HepG2 (cell line): ENCODE results near the gene SLC7A8. TPM values are rescaled to one million over a fixed set of nuclear protein-coding genes. Genes with fewer than 3 reads are reported as not detected.

ENCODE experiments used
- CBX2 ChIP-seq, 2 experiments: fragments of 200-600 bp in 1 of 2; sonication (generic); formaldehyde crosslinking in 1 of 2; IDR thresholded peaks; 2 replicates each; pipeline versions ENCODE4 v1.7.0 to v1.8.1; 2018 to 2022; ENCODE audit warnings: low read depth in 2 of 2, low read length in 1 of 2, mild to moderate bottlenecking in 1 of 2, missing genetic modification reagents in 1 of 2
- KDM1A ChIP-seq: IDR thresholded peaks from 2 replicates; pipeline ENCODE4 v1.6.1; 2016; ENCODE audit warnings: missing compliant biosample characterization
- TBL1XR1 ChIP-seq: fragments of 150-350 bp; IDR thresholded peaks from 2 replicates; pipeline ENCODE4 v1.6.1; 2014; ENCODE audit warnings: borderline replicate concordance, low read length; ENCODE audit not compliant: partially characterized antibody
- ZBTB40 ChIP-seq, 2 experiments: fragments of 450-650 bp in 1 of 2; sonication (generic) in 1 of 2; formaldehyde crosslinking in 1 of 2; IDR thresholded peaks; 2 replicates each; pipeline versions ENCODE4 v1.6.1 to v1.8.0; 2016 to 2022; ENCODE audit warnings: antibody characterized with exemption in 1 of 2, mild to moderate bottlenecking in 1 of 2, missing genetic modification reagents in 1 of 2
- ZNF629 ChIP-seq: sonication (generic); formaldehyde crosslinking; conservative IDR thresholded peaks from 2 replicates; pipeline ENCODE4 v1.5.0; 2020; ENCODE audit warnings: missing genetic modification reagents
- polyA plus RNA-seq, 8 experiments: library from polyadenylated mRNA; depleted of rRNA in 3 of 8; stranded (reverse) in 7 of 8; unstranded in 1 of 8; fragments of >200 nt; fragmentation: Illumina TruSeq in 4 of 8; extraction: Trizol in 4 of 8; gene quantifications; 2 replicates each; pipeline versions ENCODE4 v1.2.1 to v1.2.3, GENCODE V29; 2011 to 2016; ENCODE audit warnings: low read depth in 4 of 8, missing spikeins in 1 of 8, mixed read lengths in 1 of 8; ENCODE audit not compliant: insufficient read depth in 1 of 8
- total RNA-seq, 5 experiments: library from RNA; depleted of rRNA; stranded (reverse); fragments of >200 nt; fragmentation: Illumina TruSeq; extraction: Trizol; gene quantifications; 2 replicates each; pipeline ENCODE4 v1.2.3, GENCODE V29; 2016; ENCODE audit warnings: low read depth in 1 of 5
- TF ChIP-seq, protein P1 (sequence below): sonication (generic); formaldehyde crosslinking; IDR thresholded peaks from 2 replicates; pipeline ENCODE4 v1.4.0; 2020; ENCODE audit warnings: mild to moderate bottlenecking, missing genetic modification reagents
- TF ChIP-seq, protein P2 (sequence below): sonication (generic); formaldehyde crosslinking; IDR thresholded peaks from 2 replicates; pipeline ENCODE4 v1.5.1; 2020; ENCODE audit warnings: mild to moderate bottlenecking, missing genetic modification reagents, moderate library complexity
- TF ChIP-seq, protein P3 (sequence below): sonication (generic); formaldehyde crosslinking; IDR thresholded peaks from 2 replicates; pipeline ENCODE4 v1.4.0; 2020; ENCODE audit warnings: mild to moderate bottlenecking, missing genetic modification reagents

The SLC7A8 gene
- total and polyA plus RNA-seq, 2 of the 13 experiments (the other 11 are each of a cell fraction or from before 2014, with no cell fraction given) = 0.25 TPM; not detected in 1

DNA sequence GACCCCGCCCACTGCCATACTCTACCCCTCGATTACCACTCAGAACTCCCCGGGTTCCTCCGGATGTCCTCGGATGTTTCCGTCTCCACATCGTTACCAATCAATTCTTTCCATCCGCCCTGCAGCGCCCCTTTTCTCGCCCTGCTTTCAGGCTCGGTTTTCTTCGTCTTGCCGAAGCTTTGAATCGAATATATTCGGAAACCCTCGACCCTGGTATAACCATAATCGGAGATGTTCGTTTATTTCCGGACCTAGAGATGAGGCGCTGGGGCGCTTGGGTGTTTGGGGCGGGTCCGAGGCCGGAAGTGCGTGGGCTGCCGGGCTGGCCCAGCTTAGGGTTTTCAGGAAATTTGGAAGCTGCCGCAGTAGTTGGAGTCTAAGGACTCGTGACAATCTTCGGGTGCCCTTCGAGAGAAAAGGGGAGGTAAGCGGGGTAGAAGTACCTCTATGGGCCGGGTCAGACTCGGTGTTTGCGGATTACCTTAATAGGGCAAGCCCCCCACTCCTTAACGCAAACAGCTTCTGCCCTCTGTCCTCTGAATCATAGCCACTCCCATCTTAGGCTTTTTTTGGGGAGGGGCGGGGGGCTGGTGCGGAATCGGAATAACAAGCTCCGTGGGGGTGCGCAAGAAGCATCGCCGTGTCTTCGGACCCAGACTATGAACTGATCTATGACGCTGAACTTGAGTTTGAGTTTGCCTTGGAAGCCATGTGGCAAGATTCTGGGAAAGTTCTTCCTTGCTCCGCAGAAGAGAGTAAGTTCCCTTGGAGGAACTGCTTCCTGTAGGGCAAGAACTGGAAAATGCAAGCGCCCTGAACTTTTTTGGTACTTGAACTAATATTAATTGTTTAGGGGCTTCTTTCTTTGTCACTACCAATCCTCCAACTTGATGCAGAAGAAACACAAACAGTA lies 88.0 kb downstream of the SLC7A8 start, which contains the start of gene C14orf119 (continued):
- TF ChIP-seq ZBTB40 (IDR thresholded peaks at IDR 0.05) (no peak), ZBTB40 (CRISPR knock-in tag; IDR thresholded peaks at IDR 0.05) (no peak), ZNF629 (CRISPR knock-in tag) (peak; percentile 19; the same call in 1 of the 2 replicates), KDM1A (CRISPR knock-in tag) (no peak), TBL1XR1 (peak; percentile 10), CBX2 (IDR thresholded peaks at IDR 0.05; ENCODE audit: low read depth, low read length) (no peak), CBX2 (CRISPR knock-in tag; IDR thresholded peaks at IDR 0.05; ENCODE audit: low read depth) (peak; percentile 91; the same call in 1 of the 2 replicates)
- TF ChIP-seq, protein P1, sequence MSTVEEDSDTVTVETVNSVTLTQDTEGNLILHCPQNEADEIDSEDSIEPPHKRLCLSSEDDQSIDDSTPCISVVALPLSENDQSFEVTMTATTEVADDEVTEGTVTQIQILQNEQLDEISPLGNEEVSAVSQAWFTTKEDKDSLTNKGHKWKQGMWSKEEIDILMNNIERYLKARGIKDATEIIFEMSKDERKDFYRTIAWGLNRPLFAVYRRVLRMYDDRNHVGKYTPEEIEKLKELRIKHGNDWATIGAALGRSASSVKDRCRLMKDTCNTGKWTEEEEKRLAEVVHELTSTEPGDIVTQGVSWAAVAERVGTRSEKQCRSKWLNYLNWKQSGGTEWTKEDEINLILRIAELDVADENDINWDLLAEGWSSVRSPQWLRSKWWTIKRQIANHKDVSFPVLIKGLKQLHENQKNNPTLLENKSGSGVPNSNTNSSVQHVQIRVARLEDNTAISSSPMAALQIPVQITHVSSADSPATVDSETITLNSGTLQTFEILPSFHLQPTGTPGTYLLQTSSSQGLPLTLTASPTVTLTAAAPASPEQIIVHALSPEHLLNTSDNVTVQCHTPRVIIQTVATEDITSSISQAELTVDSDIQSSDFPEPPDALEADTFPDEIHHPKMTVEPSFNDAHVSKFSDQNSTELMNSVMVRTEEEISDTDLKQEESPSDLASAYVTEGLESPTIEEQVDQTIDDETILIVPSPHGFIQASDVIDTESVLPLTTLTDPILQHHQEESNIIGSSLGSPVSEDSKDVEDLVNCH (CRISPR knock-in tag) = no peak
- TF ChIP-seq, protein P2, sequence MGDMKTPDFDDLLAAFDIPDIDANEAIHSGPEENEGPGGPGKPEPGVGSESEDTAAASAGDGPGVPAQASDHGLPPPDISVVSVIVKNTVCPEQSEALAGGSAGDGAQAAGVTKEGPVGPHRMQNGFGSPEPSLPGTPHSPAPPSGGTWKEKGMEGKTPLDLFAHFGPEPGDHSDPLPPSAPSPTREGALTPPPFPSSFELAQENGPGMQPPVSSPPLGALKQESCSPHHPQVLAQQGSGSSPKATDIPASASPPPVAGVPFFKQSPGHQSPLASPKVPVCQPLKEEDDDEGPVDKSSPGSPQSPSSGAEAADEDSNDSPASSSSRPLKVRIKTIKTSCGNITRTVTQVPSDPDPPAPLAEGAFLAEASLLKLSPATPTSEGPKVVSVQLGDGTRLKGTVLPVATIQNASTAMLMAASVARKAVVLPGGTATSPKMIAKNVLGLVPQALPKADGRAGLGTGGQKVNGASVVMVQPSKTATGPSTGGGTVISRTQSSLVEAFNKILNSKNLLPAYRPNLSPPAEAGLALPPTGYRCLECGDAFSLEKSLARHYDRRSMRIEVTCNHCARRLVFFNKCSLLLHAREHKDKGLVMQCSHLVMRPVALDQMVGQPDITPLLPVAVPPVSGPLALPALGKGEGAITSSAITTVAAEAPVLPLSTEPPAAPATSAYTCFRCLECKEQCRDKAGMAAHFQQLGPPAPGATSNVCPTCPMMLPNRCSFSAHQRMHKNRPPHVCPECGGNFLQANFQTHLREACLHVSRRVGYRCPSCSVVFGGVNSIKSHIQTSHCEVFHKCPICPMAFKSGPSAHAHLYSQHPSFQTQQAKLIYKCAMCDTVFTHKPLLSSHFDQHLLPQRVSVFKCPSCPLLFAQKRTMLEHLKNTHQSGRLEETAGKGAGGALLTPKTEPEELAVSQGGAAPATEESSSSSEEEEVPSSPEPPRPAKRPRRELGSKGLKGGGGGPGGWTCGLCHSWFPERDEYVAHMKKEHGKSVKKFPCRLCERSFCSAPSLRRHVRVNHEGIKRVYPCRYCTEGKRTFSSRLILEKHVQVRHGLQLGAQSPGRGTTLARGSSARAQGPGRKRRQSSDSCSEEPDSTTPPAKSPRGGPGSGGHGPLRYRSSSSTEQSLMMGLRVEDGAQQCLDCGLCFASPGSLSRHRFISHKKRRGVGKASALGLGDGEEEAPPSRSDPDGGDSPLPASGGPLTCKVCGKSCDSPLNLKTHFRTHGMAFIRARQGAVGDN = peak; percentile 85
- TF ChIP-seq, protein P3, sequence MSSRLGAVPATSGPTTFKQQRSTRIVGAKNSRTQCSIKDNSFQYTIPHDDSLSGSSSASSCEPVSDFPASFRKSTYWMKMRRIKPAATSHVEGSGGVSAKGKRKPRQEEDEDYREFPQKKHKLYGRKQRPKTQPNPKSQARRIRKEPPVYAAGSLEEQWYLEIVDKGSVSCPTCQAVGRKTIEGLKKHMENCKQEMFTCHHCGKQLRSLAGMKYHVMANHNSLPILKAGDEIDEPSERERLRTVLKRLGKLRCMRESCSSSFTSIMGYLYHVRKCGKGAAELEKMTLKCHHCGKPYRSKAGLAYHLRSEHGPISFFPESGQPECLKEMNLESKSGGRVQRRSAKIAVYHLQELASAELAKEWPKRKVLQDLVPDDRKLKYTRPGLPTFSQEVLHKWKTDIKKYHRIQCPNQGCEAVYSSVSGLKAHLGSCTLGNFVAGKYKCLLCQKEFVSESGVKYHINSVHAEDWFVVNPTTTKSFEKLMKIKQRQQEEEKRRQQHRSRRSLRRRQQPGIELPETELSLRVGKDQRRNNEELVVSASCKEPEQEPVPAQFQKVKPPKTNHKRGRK (CRISPR knock-in tag) = no peak
